Transverse colon (tissue), 4 donors: ENCODE measurements around the gene INPPL1. TPM values are rescaled to one million over a fixed set of nuclear protein-coding genes. Genes with fewer than 3 reads are reported as not detected.

Source experiments
- DNase-seq: peaks from one replicate; pipeline ENCODE4 v3.0.0-alpha.2; 2019
- H3K27ac ChIP-seq, 4 donors: fragments of 200-600 bp; sonication (generic); 2 replicates each; pipeline ENCODE4 v1.5.1; 2016 to 2018; ENCODE audit warnings: inconsistent platforms in 4 of 4
- H3K27me3 ChIP-seq: fragments of 200-600 bp; sonication (generic); 2 replicates; pipeline ENCODE4 v1.5.1; 2017; ENCODE audit warnings: inconsistent platforms
- H3K36me3 ChIP-seq, 4 donors: fragments of 200-600 bp; sonication (generic); 2 replicates each; pipeline ENCODE4 v1.5.1; 2017 to 2019; ENCODE audit warnings: inconsistent platforms in 4 of 4
- H3K4me1 ChIP-seq, 4 donors: fragments of 200-600 bp; sonication (generic); 2 replicates each; pipeline ENCODE4 v1.5.1; 2017 to 2020; ENCODE audit warnings: inconsistent platforms in 4 of 4
- H3K4me3 ChIP-seq, 4 donors: fragments of 200-600 bp; sonication (generic); 1 replicate in 1 of 4; 2 replicates in 3 of 4; pipeline versions ENCODE4 v1.5.1 to v1.6.1; 2017 to 2019; ENCODE audit warnings: inconsistent platforms in 4 of 4
- H3K9me3 ChIP-seq, 2 donors: fragments of 200-600 bp; sonication (generic); 2 replicates each; pipeline ENCODE4 v1.5.1; 2017 to 2019; ENCODE audit warnings: inconsistent platforms in 2 of 2
- EP300 ChIP-seq: sonication (generic); formaldehyde crosslinking; IDR thresholded peaks from one replicate; pipeline ENCODE4 v1.6.1; 2017; ENCODE audit warnings: antibody characterized with exemption, low read depth
- POLR2A ChIP-seq: fragments of 450-650 bp; IDR thresholded peaks from one replicate; pipeline ENCODE4 v1.6.1; 2016; ENCODE audit warnings: antibody characterized with exemption, mild to moderate bottlenecking, moderate library complexity
- POLR2AphosphoS5 ChIP-seq, 3 donors: sonication (generic); formaldehyde crosslinking; IDR thresholded peaks; one replicate each; pipeline ENCODE4 v1.6.1; 2016; ENCODE audit warnings: antibody characterized with exemption in 3 of 3
- WGBS, 2 donors: methylation state at CpG; one replicate each; pipeline ENCODE4 v1.1.5; 2018; ENCODE audit warnings: low coverage in 1 of 2; 5-methylcytosine and 5-hydroxymethylcytosine counted together
- in situ Hi-C, 4 donors: fragments of 200-750 bp; cut with MboI; loops; one replicate each; pipeline versions ENCODE4 v1.15.0 to v1.15.1; 2017; ENCODE audit warnings: low sequenced_read_pairs in 3 of 4, low pct_ligation_motif_present in 1 of 4, low pct_unique_long_range_greater_than_20kb in 1 of 4
- intact Hi-C: fragments of 100-400 bp; cut with DNase I; formaldehyde crosslinking; loops from one replicate; pipeline ENCODE4 v1.15.1; 2023; ENCODE audit warnings: low total_unique reads
- total RNA-seq, 4 donors: library from RNA; depleted of rRNA; stranded (reverse); fragments of >200 nt; gene quantifications; one replicate each; pipeline ENCODE4 v1.1.0, GENCODE V29; 2016
- TF ChIP-seq, protein P1 (sequence below), 5 experiments: fragments of 200-600 bp in 3 of 5; fragments of 450-650 bp in 2 of 5; sonication (generic) in 3 of 5; IDR thresholded peaks; 1 replicate in 2 of 5; 2 replicates in 3 of 5; pipeline ENCODE4 v1.5.1; 2016 to 2017; ENCODE audit warnings: antibody characterized with exemption in 5 of 5, inconsistent platforms in 3 of 5, mild to moderate bottlenecking in 2 of 5, moderate library complexity in 1 of 5

Gene INPPL1
- total RNA-seq, 4 donors from 2014 or later, result 92.8 to 388 (median 157) TPM

DNA sequence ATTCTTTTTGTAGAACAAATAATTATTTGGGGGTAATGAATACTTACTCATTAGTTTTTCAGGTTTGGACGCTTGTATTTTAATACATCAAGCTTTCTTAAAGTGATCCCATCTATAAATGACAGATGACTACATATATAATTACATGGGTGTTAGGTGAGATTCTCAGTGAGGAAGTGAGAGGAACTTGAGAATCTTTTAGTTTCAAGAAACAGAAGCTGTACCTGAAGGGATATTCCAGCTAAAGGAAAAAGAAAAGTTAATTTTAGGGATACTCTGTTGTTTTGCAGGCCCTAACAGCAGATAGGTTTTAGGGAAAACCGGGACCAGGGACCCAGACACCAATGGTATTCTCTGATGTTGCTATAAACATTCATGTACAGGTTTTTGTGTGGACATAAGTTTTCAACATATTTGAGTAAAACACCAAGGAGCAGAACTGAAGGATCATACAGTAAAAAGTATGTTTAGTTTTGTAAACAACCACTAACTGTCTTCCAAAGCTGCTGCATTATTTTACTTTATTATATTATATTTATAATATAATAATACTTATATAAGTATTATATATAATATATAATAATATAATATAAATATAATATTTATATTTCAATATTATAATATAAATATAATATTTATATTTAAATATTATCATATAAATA, 43.5 kb downstream of the INPPL1 start:
- H3K27me3 ChIP-seq, result peaks cover 12% of the 10 kb centered on the region
- no peaks in the 10 kb centered on the region for H3K36me3 ChIP-seq
- in situ Hi-C loops, result no loop called here
- no peaks in the 10 kb centered on the region for H3K4me1 ChIP-seq
- TF ChIP-seq EP300 (no peak), POLR2A (no peak), POLR2AphosphoS5 (IDR thresholded peaks at IDR 0.05) (no peak)
- TF ChIP-seq, protein P1, sequence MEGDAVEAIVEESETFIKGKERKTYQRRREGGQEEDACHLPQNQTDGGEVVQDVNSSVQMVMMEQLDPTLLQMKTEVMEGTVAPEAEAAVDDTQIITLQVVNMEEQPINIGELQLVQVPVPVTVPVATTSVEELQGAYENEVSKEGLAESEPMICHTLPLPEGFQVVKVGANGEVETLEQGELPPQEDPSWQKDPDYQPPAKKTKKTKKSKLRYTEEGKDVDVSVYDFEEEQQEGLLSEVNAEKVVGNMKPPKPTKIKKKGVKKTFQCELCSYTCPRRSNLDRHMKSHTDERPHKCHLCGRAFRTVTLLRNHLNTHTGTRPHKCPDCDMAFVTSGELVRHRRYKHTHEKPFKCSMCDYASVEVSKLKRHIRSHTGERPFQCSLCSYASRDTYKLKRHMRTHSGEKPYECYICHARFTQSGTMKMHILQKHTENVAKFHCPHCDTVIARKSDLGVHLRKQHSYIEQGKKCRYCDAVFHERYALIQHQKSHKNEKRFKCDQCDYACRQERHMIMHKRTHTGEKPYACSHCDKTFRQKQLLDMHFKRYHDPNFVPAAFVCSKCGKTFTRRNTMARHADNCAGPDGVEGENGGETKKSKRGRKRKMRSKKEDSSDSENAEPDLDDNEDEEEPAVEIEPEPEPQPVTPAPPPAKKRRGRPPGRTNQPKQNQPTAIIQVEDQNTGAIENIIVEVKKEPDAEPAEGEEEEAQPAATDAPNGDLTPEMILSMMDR (IDR thresholded peaks at IDR 0.05), result no peak
- intact Hi-C loops, result no loop called here
- 77 to 81% methylated on average over 2 of the region's 2 CpGs for WGBS, 2 donors
- H3K4me3 ChIP-seq, result no peak overlapping the region
- H3K9me3 ChIP-seq, result no peaks in the 10 kb centered on the region
- no peak for DNase-seq
- no peak overlapping the region for H3K27ac ChIP-seq

DNA sequence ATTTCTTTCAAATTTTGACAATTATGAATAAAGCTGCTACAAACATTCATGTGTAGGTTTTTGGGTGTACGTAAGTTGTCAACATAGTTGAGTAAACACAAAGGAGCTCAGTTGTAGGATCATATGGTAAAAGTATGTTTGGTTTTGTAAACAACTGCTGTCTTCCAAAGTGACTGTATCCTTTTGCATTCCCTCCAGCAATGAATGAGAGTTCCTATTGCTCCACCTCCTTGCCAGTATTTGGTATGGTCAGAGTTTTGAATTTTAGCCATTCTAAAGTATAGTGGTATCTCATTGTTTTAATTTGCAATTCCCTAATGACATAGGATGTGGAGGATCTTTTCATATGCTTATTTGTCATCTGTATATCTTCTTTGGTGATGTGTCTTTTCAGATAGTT, 47.4 kb downstream of the INPPL1 start:
- H3K4me1 ChIP-seq, result no peaks in the 10 kb centered on the region
- no peak overlapping the region for H3K4me3 ChIP-seq
- H3K27me3 ChIP-seq, result peaks cover 12% of the 10 kb centered on the region
- H3K27ac ChIP-seq, result no peak overlapping the region
- DNase-seq, result no peak
- in situ Hi-C loops, result no loop called here
- H3K9me3 ChIP-seq, result no peaks in the 10 kb centered on the region
- TF ChIP-seq POLR2A, result no peak
- no peak for TF ChIP-seq POLR2AphosphoS5 (IDR thresholded peaks at IDR 0.05)
- H3K36me3 ChIP-seq, result no peaks in the 10 kb centered on the region
- WGBS, 2 donors, result 73 to 79% methylated on average over 1 of the region's 1 CpG
- intact Hi-C loops, result no loop called here

DNA sequence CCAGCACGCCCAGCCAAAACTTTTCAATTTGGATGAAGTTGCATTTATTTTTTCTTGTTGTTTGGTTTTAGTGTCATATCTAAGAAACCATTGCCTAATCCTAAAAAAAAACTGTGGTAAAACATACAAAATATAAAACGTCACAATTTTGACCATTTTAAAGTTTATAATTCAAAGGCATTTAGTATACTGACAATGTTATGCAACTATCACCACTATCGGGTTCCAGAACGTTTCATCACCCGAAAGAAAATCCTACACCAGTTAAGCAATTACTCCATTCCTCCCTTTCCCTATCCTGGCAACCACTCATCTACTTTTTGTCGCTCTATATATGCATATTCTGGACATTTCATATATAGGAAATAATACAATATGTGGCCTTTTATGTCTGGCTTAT, 49.9 kb downstream of the INPPL1 start:
- 88 to 91% methylated on average over 6 of the region's 6 CpGs for WGBS, 2 donors
- H3K9me3 ChIP-seq, result no peaks in the 10 kb centered on the region
- H3K27ac ChIP-seq, result no peak overlapping the region
- intact Hi-C loops, result no loop called here
- H3K36me3 ChIP-seq, result no peaks in the 10 kb centered on the region
- H3K4me1 ChIP-seq, result no peaks in the 10 kb centered on the region
- TF ChIP-seq, protein P1 (IDR thresholded peaks at IDR 0.05), result no peak
- TF ChIP-seq POLR2AphosphoS5 (IDR thresholded peaks at IDR 0.05) (no peak), EP300 (no peak), POLR2A (no peak)
- peaks cover 12% of the 10 kb centered on the region for H3K27me3 ChIP-seq
- in situ Hi-C loops, result no loop called here
- no peak for DNase-seq
- H3K4me3 ChIP-seq, result no peak overlapping the region

DNA sequence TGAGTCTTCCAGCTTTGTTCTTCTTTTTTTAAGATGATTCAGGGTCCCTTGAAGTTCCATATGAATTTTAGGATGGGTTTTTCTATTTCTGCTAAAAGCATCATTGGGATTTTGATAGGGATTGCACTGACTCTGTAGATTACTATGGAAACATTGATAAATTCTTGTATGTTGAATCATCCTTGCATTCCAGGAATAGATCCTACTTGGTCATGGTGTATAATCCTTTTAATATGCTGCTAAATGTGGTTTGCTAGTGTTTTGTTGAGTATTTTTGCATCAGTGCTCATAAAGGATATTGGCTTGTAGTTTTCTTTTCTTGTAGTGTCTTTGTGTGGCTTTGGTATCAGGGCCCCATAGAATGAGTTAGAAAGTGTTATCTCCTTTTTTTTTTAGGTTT, 54.3 kb downstream of the INPPL1 start:
- no peak for DNase-seq
- Histone ChIP-seq H3K36me3 (no peaks in the 10 kb centered on the region), H3K4me3 (no peak overlapping the region), H3K27me3 (peaks cover 7% of the 10 kb centered on the region), H3K27ac (no peak overlapping the region), H3K4me1 (no peaks in the 10 kb centered on the region), H3K9me3 (no peaks in the 10 kb centered on the region)
- in situ Hi-C loops (no loop called here), intact Hi-C loops (no loop called here)
- TF ChIP-seq EP300 (no peak), POLR2AphosphoS5 (IDR thresholded peaks at IDR 0.05) (no peak), POLR2A (no peak)
- TF ChIP-seq, protein P1 (IDR thresholded peaks at IDR 0.05), result no peak

DNA sequence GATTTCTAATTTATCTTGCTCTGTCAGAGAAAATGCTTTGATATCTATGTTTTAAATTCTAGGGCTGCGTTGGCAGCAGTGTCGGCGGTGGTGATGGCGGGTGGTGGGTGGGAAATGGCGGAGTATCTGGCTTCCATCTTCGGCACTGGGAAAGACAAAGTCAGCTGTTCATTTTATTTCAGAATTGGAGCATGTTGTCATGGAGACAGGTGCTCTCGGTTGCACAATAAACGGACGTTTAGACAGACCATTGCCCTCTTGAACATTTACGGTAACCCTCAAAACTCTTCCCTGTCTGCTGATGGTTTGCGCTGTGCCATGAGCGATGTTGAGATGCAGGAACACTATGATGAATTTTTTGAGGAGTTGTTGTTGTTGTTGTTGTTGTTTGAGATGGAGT, 55.5 kb downstream of the INPPL1 start:
- Histone ChIP-seq H3K4me1 (no peaks in the 10 kb centered on the region), H3K27ac (no peak overlapping the region), H3K36me3 (no peaks in the 10 kb centered on the region), H3K9me3 (no peaks in the 10 kb centered on the region), H3K27me3 (peaks cover 17% of the 10 kb centered on the region), H3K4me3 (no peak overlapping the region)
- 85 to 88% methylated on average over 12 of the region's 12 CpGs for WGBS, 2 donors
- in situ Hi-C loops (no loop called here), intact Hi-C loops (no loop called here)
- no peak for DNase-seq
- TF ChIP-seq, protein P1 (IDR thresholded peaks at IDR 0.05), result no peak
- TF ChIP-seq POLR2A (no peak), POLR2AphosphoS5 (IDR thresholded peaks at IDR 0.05) (no peak), EP300 (no peak)
